Trophoblast cell (in vitro differentiated cells and primary cell): ENCODE data around the gene MIEF1.

Experiments
- DNase-seq, 2 donors: peaks; one replicate each; pipeline ENCODE4 v3.0.0-alpha.2; 2016
- H2AFZ ChIP-seq: 2 replicates; pipeline ENCODE4 v1.6.1; 2013; ENCODE audit warnings: low read length, moderate library complexity, mild to moderate bottlenecking; ENCODE audit not compliant: insufficient read depth, poor library complexity
- H2AK5ac ChIP-seq: 2 replicates; pipeline ENCODE4 v1.6.1; 2013; ENCODE audit warnings: mild to moderate bottlenecking, low read length
- H2BK120ac ChIP-seq: 2 replicates; pipeline ENCODE4 v1.6.1; 2013; ENCODE audit warnings: low read length, mild to moderate bottlenecking, moderate library complexity; ENCODE audit not compliant: insufficient read depth, poor library complexity
- H2BK12ac ChIP-seq: 2 replicates; pipeline ENCODE4 v1.6.1; 2013; ENCODE audit warnings: mild to moderate bottlenecking, low read length, moderate library complexity
- H2BK5ac ChIP-seq: 2 replicates; pipeline ENCODE4 v1.6.1; 2013; ENCODE audit warnings: low read length, low read depth, moderate library complexity, mild to moderate bottlenecking; ENCODE audit not compliant: poor library complexity
- H3K14ac ChIP-seq: 2 replicates; pipeline ENCODE4 v1.6.1; 2013; ENCODE audit warnings: mild to moderate bottlenecking, low read length
- H3K18ac ChIP-seq: 2 replicates; pipeline ENCODE4 v1.6.1; 2013; ENCODE audit warnings: mild to moderate bottlenecking, low read length
- H3K23ac ChIP-seq: 2 replicates; pipeline ENCODE4 v1.6.1; 2013; ENCODE audit warnings: low read length
- H3K27ac ChIP-seq: 2 replicates; pipeline ENCODE4 v1.5.1; 2013; ENCODE audit warnings: low read depth, mild to moderate bottlenecking, inconsistent platforms, low read length, moderate library complexity
- H3K27me3 ChIP-seq: 2 replicates; pipeline ENCODE4 v1.6.1; 2013; ENCODE audit warnings: inconsistent platforms, mild to moderate bottlenecking, low read length, moderate library complexity; ENCODE audit not compliant: insufficient read depth
- H3K36me3 ChIP-seq, 2 experiments: 1 replicate in 1 of 2; 2 replicates in 1 of 2; pipeline ENCODE4 v1.6.1; 2013; ENCODE audit warnings: low read length in 2 of 2, mild to moderate bottlenecking in 2 of 2, moderate library complexity in 1 of 2; ENCODE audit not compliant: insufficient read depth in 2 of 2, control insufficient read depth in 1 of 2
- H3K4ac ChIP-seq: 2 replicates; pipeline ENCODE4 v1.6.1; 2013; ENCODE audit warnings: low read depth, mild to moderate bottlenecking, low read length, moderate library complexity
- H3K4me1 ChIP-seq, 2 experiments: 1 replicate in 1 of 2; 2 replicates in 1 of 2; pipeline ENCODE4 v1.6.1; 2013; ENCODE audit warnings: low read length in 2 of 2, mild to moderate bottlenecking in 2 of 2, moderate library complexity in 1 of 2; ENCODE audit not compliant: insufficient read depth in 2 of 2, control insufficient read depth in 1 of 2
- H3K4me2 ChIP-seq: 2 replicates; pipeline ENCODE4 v1.6.1; 2013; ENCODE audit warnings: inconsistent platforms, mild to moderate bottlenecking, low read length, moderate library complexity
- H3K4me3 ChIP-seq: 2 replicates; pipeline ENCODE4 v1.5.1; 2013; ENCODE audit warnings: mild to moderate bottlenecking, low read depth, low read length, inconsistent platforms
- H3K79me1 ChIP-seq: one replicate; pipeline ENCODE4 v1.6.1; 2013; ENCODE audit warnings: low read length
- H3K79me2 ChIP-seq: 2 replicates; pipeline ENCODE4 v1.6.1; 2013; ENCODE audit warnings: low read length, mild to moderate bottlenecking; ENCODE audit not compliant: control insufficient read depth, insufficient read depth, poor library complexity
- H3K9ac ChIP-seq: 2 replicates; pipeline ENCODE4 v1.6.1; 2013; ENCODE audit warnings: mild to moderate bottlenecking, low read length
- H3K9me3 ChIP-seq: 2 replicates; pipeline ENCODE4 v1.6.1; 2013; ENCODE audit warnings: low read depth, mild to moderate bottlenecking, control low read depth, inconsistent platforms, low read length; ENCODE audit not compliant: insufficient read depth
- H4K12ac ChIP-seq: 2 replicates; pipeline ENCODE4 v1.6.1; 2013; ENCODE audit warnings: low read depth, mild to moderate bottlenecking, low read length, moderate library complexity
- H4K8ac ChIP-seq: 2 replicates; pipeline ENCODE4 v1.6.1; 2013; ENCODE audit warnings: low read depth, mild to moderate bottlenecking, low read length, moderate library complexity
- H4K91ac ChIP-seq: one replicate; pipeline ENCODE4 v1.6.1; 2013; ENCODE audit warnings: low read depth, mild to moderate bottlenecking, low read length, moderate library complexity
- WGBS: extraction: QIAGEN DNeasy Blood & Tissue Kit; methylation state at CpG from one replicate; pipeline ENCODE4 v1.1.7; 2013; ENCODE audit warnings: missing lambda C conversion rate; ENCODE audit not compliant: insufficient read length, insufficient coverage; ENCODE audit errors: extremely low coverage; 5-methylcytosine and 5-hydroxymethylcytosine counted together

Gene MIEF1

DNA sequence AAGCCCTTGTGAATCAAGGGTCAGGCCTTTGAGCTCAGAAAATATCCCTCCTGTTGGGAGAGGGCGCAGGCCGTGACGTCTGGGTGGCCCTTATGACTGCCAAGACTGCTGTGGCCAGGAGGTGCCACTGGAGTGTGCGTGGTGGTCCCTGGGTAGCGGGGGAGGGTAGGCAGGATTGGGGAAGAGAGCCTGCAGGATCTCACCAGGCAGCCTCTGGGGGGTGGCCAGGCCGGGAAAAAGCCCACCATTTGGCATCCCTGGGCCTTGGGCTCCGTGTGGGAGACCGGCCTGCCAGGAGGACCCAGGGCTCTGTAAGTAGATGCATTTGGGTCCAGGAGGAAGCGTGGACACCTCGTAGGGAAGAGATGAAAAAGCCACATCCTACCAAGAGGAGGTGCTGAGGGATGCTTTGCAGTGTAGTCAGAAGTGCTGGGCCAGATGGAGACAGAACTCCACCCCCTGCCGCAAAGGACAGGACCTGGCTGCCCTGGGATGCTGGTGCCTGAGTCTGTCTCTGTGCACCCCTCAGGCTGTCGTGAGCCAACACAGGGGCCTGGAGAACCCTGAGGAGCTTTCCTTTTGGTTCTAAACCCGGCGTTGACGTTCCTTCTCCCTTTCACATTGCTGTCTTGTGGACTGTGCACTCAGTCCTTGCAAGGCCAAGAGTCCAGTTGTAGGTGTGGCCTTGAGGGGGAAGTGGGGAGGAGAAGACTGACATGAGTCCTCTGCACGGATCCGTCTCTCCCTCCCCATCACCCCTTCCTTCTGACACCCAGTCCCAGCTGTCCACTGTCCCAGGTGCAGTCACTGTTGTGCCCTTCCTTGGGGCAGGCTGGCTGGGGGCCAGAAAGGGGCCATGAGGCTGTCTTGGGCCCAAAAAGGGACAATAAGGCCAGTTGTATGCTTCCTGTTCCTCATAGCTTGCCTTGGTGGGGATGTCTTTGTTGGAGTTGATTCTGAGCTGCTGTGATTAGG is 12.7 kb upstream of the MIEF1 start:
- H3K18ac ChIP-seq = no peak overlapping the region
- H3K79me1 ChIP-seq = peaks cover 3% of the 10 kb centered on the region
- H2AK5ac ChIP-seq = no peak overlapping the region
- H2BK5ac ChIP-seq = no peak overlapping the region
- H2BK12ac ChIP-seq = no peak overlapping the region
- H3K27ac ChIP-seq = no peak overlapping the region
- no peak overlapping the region for H3K23ac ChIP-seq
- no peak overlapping the region for H4K12ac ChIP-seq
- no peak overlapping the region for H2AFZ ChIP-seq
- no peak overlapping the region for H3K9ac ChIP-seq
- no peaks in the 10 kb centered on the region for H3K27me3 ChIP-seq
- H3K4me3 ChIP-seq = no peak overlapping the region
- peaks cover 12 to 20% of the 10 kb centered on the region in 2 experiments for H3K36me3 ChIP-seq
- H4K8ac ChIP-seq = no peak overlapping the region
- no CpG with 5 or more reads among the region's 17 CpGs for WGBS
- DNase-seq = no peak
- H4K91ac ChIP-seq = no peak overlapping the region
- H3K79me2 ChIP-seq = no peaks in the 10 kb centered on the region
- peaks cover 3 to 4% of the 10 kb centered on the region in 2 experiments for H3K4me1 ChIP-seq
- H3K4me2 ChIP-seq = no peak overlapping the region
- H3K4ac ChIP-seq = no peak overlapping the region
- no peak overlapping the region for H3K14ac ChIP-seq
- peaks cover 3% of the 10 kb centered on the region for H3K9me3 ChIP-seq
- H2BK120ac ChIP-seq = no peak overlapping the region

GRCh38 chr22:39490135-39490798 is 11.8 kb upstream of the MIEF1 start:
- peak; percentile 40 to 70 for DNase-seq
- H4K91ac ChIP-seq = no peak overlapping the region
- H3K23ac ChIP-seq = no peak overlapping the region
- H3K9me3 ChIP-seq = peaks cover 3% of the 10 kb centered on the region
- no peak overlapping the region for H2AK5ac ChIP-seq
- no peaks in the 10 kb centered on the region for H3K27me3 ChIP-seq
- WGBS = no CpG with 5 or more reads among the region's 13 CpGs
- H3K14ac ChIP-seq = no peak overlapping the region
- H3K27ac ChIP-seq = no peak overlapping the region
- peaks cover 6 to 9% of the 10 kb centered on the region in 2 experiments for H3K4me1 ChIP-seq
- H3K4me3 ChIP-seq = no peak overlapping the region
- H2AFZ ChIP-seq = no peak overlapping the region
- no peak overlapping the region for H3K18ac ChIP-seq
- no peak overlapping the region for H3K4ac ChIP-seq
- H3K79me1 ChIP-seq = peaks cover 3% of the 10 kb centered on the region
- H2BK5ac ChIP-seq = no peak overlapping the region
- no peaks in the 10 kb centered on the region for H3K79me2 ChIP-seq
- peaks cover 12 to 20% of the 10 kb centered on the region in 2 experiments for H3K36me3 ChIP-seq
- no peak overlapping the region for H3K4me2 ChIP-seq
- no peak overlapping the region for H3K9ac ChIP-seq
- H4K8ac ChIP-seq = no peak overlapping the region
- no peak overlapping the region for H2BK120ac ChIP-seq
- H2BK12ac ChIP-seq = no peak overlapping the region
- no peak overlapping the region for H4K12ac ChIP-seq

- Histone ChIP-seq H3K9ac (no peak overlapping the region), H3K18ac (no peak overlapping the region), H3K23ac (no peak overlapping the region), H3K9me3 (peaks cover 3% of the 10 kb centered on the region), H3K27ac (no peak overlapping the region), H3K14ac (no peak overlapping the region), H3K79me2 (no peaks in the 10 kb centered on the region), H3K27me3 (no peaks in the 10 kb centered on the region), H2BK120ac (no peak overlapping the region), H2BK12ac (no peak overlapping the region), H3K4me2 (no peak overlapping the region), H3K4ac (no peak overlapping the region), H3K4me3 (no peak overlapping the region), H2AK5ac (no peak overlapping the region), H4K12ac (no peak overlapping the region), H4K8ac (no peak overlapping the region), H2AFZ (no peak overlapping the region), H2BK5ac (no peak overlapping the region), H3K4me1 (peaks cover 8 to 9% of the 10 kb centered on the region in 2 experiments), H3K36me3 (peaks cover 12 to 20% of the 10 kb centered on the region in 2 experiments), H3K79me1 (peaks cover 3% of the 10 kb centered on the region), H4K91ac (no peak overlapping the region)
- no peak for DNase-seq
- no CpG with 5 or more reads among the region's 9 CpGs for WGBS
Observed at GRCh38 chr22:39490966-39491680, 11.0 kb upstream of the MIEF1 start.

- H3K4me3 ChIP-seq = no peak overlapping the region
- no peak overlapping the region for H2BK12ac ChIP-seq
- DNase-seq = no peak
- no peak overlapping the region for H2BK5ac ChIP-seq
- no peak overlapping the region for H3K18ac ChIP-seq
- H3K4ac ChIP-seq = no peak overlapping the region
- no peaks in the 10 kb centered on the region for H3K27me3 ChIP-seq
- no CpG with 5 or more reads among the region's 6 CpGs for WGBS
- no peak overlapping the region for H3K23ac ChIP-seq
- H3K79me1 ChIP-seq = peaks cover 3% of the 10 kb centered on the region
- H4K91ac ChIP-seq = no peak overlapping the region
- no peak overlapping the region for H2AK5ac ChIP-seq
- no peak overlapping the region for H2AFZ ChIP-seq
- H3K4me2 ChIP-seq = no peak overlapping the region
- H3K79me2 ChIP-seq = no peaks in the 10 kb centered on the region
- no peak overlapping the region for H2BK120ac ChIP-seq
- peaks cover 12 to 20% of the 10 kb centered on the region in 2 experiments for H3K36me3 ChIP-seq
- H4K12ac ChIP-seq = no peak overlapping the region
- peaks cover 3% of the 10 kb centered on the region for H3K9me3 ChIP-seq
- H3K4me1 ChIP-seq = peaks cover 9% of the 10 kb centered on the region in 2 experiments
- no peak overlapping the region for H3K14ac ChIP-seq
- H4K8ac ChIP-seq = no peak overlapping the region
- no peak overlapping the region for H3K9ac ChIP-seq
- no peak overlapping the region for H3K27ac ChIP-seq
Observed at GRCh38 chr22:39491696-39492095, 10.4 kb upstream of the MIEF1 start.
